HepG2 (cell line): ENCODE measurements around the gene RPL6. TPM values are rescaled to one million over a fixed set of nuclear protein-coding genes. Genes with fewer than 3 reads are reported as not detected.

ENCODE experiments used
- ARID5B ChIP-seq: IDR thresholded peaks from 2 replicates; pipeline ENCODE4 v1.4.0; 2020; ENCODE audit warnings: mild to moderate bottlenecking, missing genetic modification reagents
- ATF4 ChIP-seq, 2 experiments: fragments of 450-650 bp in 1 of 2; sonication (generic) in 1 of 2; formaldehyde crosslinking; IDR thresholded peaks; 2 replicates each; pipeline versions ENCODE4 v1.5.0 to v1.8.0; 2020 to 2022; ENCODE audit warnings: mild to moderate bottlenecking in 1 of 2, missing genetic modification reagents in 1 of 2
- HNF1A ChIP-seq, 2 experiments: sonication (generic) in 1 of 2; formaldehyde crosslinking in 1 of 2; IDR thresholded peaks; 2 replicates each; pipeline versions ENCODE4 v1.4.0 to v1.6.1; 2016 to 2020; ENCODE audit warnings: borderline replicate concordance in 1 of 2, low read depth in 1 of 2, mild to moderate bottlenecking in 1 of 2, missing genetic modification reagents in 1 of 2
- MED8 ChIP-seq: sonication (generic); formaldehyde crosslinking; IDR thresholded peaks from 2 replicates; pipeline ENCODE4 v1.8.1; 2023; ENCODE audit warnings: mild to moderate bottlenecking, missing genetic modification reagents; ENCODE audit not compliant: insufficient replicate concordance
- PHF21A ChIP-seq: sonication (generic); formaldehyde crosslinking; IDR thresholded peaks from 2 replicates; pipeline ENCODE4 v1.5.0; 2020; ENCODE audit warnings: mild to moderate bottlenecking, missing genetic modification reagents
- PRMT3 ChIP-seq: sonication (generic); formaldehyde crosslinking; IDR thresholded peaks from 2 replicates; pipeline ENCODE4 v1.8.1; 2022; ENCODE audit warnings: low read depth, mild to moderate bottlenecking, moderate library complexity, missing genetic modification reagents, borderline replicate concordance
- ZNF251 ChIP-seq: sonication (generic); formaldehyde crosslinking; IDR thresholded peaks from 2 replicates; pipeline ENCODE4 v1.9.0; 2021; ENCODE audit warnings: mild to moderate bottlenecking, missing genetic modification reagents
- ZNF510 ChIP-seq: sonication (generic); formaldehyde crosslinking; IDR thresholded peaks from 2 replicates; pipeline ENCODE4 v1.4.0; 2020; ENCODE audit warnings: low read depth, mild to moderate bottlenecking, missing genetic modification reagents
- ZNF512 ChIP-seq: sonication (generic); formaldehyde crosslinking; IDR thresholded peaks from 2 replicates; pipeline ENCODE4 v1.4.0; 2020; ENCODE audit warnings: mild to moderate bottlenecking, missing genetic modification reagents
- ZNF781 ChIP-seq: sonication (generic); formaldehyde crosslinking; IDR thresholded peaks from 2 replicates; pipeline ENCODE4 v1.5.1; 2020; ENCODE audit warnings: borderline replicate concordance, mild to moderate bottlenecking, missing genetic modification reagents; ENCODE audit errors: not compliant biosample characterization
- ZNF792 ChIP-seq: IDR thresholded peaks from 2 replicates; pipeline ENCODE4 v1.6.1; 2016
- polyA plus RNA-seq, 8 experiments: library from polyadenylated mRNA; depleted of rRNA in 3 of 8; stranded (reverse) in 7 of 8; unstranded in 1 of 8; fragments of >200 nt; fragmentation: Illumina TruSeq in 4 of 8; extraction: Trizol in 4 of 8; gene quantifications; 2 replicates each; pipeline versions ENCODE4 v1.2.1 to v1.2.3, GENCODE V29; 2011 to 2016; ENCODE audit warnings: low read depth in 4 of 8, missing spikeins in 1 of 8, mixed read lengths in 1 of 8; ENCODE audit not compliant: insufficient read depth in 1 of 8
- total RNA-seq, 5 experiments: library from RNA; depleted of rRNA; stranded (reverse); fragments of >200 nt; fragmentation: Illumina TruSeq; extraction: Trizol; gene quantifications; 2 replicates each; pipeline ENCODE4 v1.2.3, GENCODE V29; 2016; ENCODE audit warnings: low read depth in 1 of 5

RPL6 gene
- total and polyA plus RNA-seq, 2 of the 13 experiments (the other 11 are each of a cell fraction or from before 2014, with no cell fraction given), result 1,551 to 1,719 TPM

- TF ChIP-seq ZNF512 (no peak), PHF21A (CRISPR knock-in tag) (peak; percentile 57), ZNF792 (CRISPR knock-in tag) (0 out of 2 replicates have a peak, but pooled peaks have one; percentile 33), PRMT3 (CRISPR knock-in tag) (peak; percentile 50; the same call in 1 of the 2 replicates), HNF1A (IDR thresholded peaks at IDR 0.05; ENCODE audit: low read depth) (no peak), HNF1A (CRISPR knock-in tag; IDR thresholded peaks at IDR 0.05; ENCODE audit: borderline replicate concordance) (no peak), ZNF251 (no peak), ZNF510 (no peak), ARID5B (CRISPR knock-in tag) (peak; percentile 49), ATF4 (CRISPR knock-in tag; IDR thresholded peaks at IDR 0.05) (0 out of 4 replicates have a peak, but pooled peaks of 1 of the 2 experiments have one; percentile 60), MED8 (CRISPR knock-in tag) (peak; percentile 79), ZNF781 (CRISPR knock-in tag) (no peak)
Measured at GRCh38 chr12:112381883-112382796, 27.3 kb downstream of the RPL6 start, which contains the start of gene HECTD4 (continued).
